Activated CD4-positive, alpha-beta T cell treated with anti-CD3 and anti-CD28 coated beads, Interleukin-2, amount 50 U/mL, for 16 hours (primary cell): Measurements from ENCODE around the gene OSBPL10.

ENCODE experiments used
- DNase-seq: peaks from one replicate; pipeline ENCODE4 v3.0.0-alpha.2; 2020

OSBPL10 gene

DNA sequence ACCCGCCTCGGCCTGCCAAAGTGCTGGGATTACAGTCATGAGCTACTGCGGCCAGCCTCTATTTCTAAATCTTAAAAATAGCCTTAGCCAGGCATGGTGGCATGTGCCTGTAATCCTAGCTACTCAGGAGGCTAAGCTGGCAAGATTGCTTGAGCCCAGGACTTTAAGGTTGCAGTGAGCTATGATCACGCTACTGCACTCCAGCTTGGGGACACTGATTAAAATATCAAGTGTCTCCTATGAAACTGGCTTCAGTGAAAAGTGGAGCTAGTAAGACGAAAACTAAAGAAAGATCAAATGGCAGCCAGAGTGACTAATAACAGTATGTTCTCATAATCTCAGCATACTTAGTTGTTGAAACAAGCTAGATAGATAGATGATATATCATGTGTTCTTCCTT, 335.8 kb downstream of the OSBPL10 start:
- no peak for DNase-seq

DNA sequence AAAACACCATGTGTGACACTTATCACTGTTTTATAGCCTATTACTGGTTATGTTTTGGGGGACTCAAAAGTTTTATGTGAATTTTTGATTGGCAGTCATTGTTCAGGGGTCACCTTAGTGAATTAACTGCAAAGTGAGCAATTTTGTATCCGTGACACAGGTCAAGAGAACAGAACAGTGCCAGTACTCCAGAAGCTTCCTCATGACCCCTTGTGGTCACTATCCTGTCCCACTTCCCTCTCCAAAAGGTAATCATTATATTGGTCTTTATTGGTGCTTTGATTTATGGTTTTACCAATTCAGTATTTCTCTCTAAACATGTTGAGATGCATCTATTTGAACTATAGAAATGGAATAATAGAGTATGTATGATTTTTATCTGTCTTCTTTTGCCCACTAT, 341.2 kb downstream of the OSBPL10 start:
- no peak for DNase-seq

DNA sequence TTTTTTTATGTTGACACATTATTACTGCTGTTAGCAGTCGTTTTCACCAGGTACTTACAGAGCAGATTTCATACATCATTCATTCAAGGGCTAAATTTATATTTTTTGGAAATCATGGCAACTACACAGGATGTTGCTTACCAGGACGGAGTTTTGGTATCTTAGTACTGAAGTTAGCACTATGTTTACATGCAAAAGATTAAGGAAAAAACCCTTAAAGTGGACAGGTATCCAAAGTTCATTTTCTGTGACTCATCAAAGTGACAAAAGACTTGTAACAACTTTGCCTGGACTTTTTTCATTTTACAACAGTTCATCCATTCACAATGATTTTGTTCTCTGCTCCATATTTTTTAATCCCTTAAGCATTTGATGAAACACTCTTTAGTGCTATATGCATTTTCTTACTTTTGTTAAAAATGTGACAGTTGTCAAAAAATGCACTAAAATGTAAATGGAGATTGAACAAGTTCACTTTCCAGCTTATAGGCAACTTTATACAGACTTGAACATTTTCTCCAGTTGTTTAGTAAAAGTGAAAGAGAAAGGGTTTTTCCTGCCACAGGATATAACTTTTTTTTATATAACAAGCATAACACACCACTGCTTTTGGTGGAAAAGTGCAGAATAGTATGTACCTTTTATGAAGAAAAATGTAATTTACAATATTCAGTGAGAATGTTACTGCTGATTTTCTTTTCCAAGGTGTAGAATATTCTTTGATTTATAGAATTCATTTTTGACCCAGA, 344.2 kb downstream of the OSBPL10 start:
- peak; percentile 45 for DNase-seq

DNA sequence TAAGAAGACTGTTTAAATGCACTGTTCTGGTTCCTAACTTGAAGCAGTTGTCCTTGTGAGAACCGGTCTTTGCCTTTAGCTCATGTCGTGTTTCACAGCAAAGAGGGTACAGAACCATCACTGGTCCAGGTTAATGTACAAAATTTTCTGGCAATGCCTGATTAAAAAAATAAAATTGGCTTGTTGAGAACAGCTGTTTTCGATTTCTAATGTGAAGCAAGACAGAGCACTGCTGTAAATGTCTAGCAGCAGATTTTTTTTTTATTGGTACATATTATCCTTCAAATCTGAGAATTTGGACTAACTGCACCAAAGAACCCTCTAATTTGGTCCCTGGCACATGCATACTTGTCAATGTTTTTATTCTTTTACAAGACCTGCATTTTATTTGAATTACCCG, 345.0 kb downstream of the OSBPL10 start:
- DNase-seq, result no peak

DNA sequence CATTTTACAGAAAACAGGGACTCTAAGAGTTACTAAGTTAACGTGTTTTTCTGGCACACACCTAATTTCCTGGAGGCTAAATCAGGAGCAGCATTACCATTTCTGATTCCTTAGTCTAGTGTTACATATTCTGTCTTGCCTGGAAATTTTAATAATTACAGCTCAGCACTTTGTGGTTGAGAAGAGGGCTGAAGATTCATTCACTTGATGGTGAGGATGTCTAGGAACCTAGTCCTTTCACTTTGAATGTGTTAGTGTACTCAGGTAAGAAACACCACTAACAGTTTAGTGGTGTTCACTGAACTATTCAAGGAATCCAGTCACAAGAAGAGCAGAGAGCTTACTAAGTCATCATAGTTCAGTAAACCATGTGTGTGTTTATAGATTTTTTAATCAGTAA, 345.5 kb downstream of the OSBPL10 start:
- peak; percentile 64 for DNase-seq

DNA sequence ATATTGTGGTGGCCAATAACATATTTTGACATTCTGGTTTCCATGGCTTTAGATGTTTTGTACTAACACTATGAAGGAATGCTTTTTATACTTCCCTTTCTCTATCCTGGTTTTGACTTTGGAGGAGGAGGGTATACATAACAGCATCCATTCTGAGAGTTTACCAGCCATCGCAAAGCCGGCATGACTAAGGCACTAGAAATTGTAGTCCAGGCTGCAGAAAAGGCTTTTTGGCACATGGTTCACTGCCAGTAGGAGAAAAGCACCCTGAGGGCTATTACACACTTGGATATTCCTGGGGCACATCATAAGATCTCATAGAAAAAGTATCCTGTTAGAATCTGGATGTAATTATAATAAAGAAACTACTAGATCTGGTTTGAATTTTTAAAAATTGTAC, 346.6 kb downstream of the OSBPL10 start:
- no peak for DNase-seq

DNA sequence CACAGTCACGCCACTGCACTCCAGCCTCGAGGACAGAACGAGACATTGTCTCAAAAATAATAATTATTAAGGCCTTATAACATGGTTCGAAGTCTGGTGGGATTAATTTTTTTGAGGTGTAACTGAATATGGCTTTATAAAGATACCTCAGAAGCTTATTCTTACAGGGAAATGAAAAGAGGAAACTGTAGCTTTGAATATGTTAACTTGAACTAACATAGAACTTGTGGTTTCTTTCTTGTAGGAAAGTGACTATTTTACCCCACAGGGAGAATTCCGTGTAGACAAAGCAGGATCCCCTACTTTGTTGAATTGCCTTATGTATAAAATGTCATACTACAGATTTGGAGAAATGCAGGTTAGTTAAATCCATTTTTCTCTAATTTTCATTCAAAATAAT, 352.0 kb downstream of the OSBPL10 start:
- no peak for DNase-seq

DNA sequence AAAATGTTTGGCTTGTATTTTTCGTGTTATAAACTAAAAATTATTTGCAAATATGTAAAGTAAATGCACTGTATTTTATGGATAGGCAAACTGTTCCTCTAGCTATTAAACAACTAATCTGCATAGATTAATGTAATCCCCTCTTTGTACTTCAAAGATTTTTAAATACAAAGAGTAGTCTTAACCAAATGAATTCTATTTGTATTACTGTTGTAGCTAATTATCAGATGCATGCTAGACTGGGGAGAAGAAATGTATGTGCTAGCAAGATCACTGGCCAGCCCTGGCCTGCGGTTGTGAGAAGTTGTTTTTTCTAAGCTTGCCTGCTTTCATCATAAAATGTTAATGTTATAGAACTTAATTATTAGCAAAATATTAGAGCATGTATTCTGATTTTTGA, 355.7 kb downstream of the OSBPL10 start:
- no peak for DNase-seq

DNA sequence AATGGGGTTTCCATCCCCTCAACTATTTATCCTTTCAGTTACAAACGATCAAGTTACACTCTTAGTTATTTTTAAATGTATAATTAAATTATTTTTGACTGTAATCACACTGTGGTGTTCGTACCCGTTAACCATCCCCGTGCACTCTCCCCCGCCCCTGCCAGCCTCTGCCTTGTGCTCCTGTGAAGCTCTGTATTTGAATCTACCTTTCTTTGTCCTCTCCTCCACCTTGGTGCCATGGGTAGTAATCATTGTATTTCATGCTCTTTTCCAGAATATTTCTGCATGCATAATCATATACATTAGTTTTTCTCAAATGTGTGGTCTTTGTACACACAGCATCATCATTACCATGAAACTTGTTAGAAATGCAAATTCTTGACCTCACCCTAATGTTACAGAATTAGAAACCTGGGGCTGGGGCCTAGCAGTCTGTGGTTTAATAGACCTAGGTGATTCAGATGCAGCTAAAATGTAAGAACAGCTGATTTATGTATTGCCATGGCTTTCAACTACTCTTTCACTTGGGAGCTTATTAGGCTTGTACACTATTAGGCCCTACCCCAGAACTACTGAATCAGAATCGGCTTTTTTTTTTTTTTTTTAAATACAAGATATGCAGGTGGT, 356.9 kb downstream of the OSBPL10 start:
- no peak for DNase-seq

DNA sequence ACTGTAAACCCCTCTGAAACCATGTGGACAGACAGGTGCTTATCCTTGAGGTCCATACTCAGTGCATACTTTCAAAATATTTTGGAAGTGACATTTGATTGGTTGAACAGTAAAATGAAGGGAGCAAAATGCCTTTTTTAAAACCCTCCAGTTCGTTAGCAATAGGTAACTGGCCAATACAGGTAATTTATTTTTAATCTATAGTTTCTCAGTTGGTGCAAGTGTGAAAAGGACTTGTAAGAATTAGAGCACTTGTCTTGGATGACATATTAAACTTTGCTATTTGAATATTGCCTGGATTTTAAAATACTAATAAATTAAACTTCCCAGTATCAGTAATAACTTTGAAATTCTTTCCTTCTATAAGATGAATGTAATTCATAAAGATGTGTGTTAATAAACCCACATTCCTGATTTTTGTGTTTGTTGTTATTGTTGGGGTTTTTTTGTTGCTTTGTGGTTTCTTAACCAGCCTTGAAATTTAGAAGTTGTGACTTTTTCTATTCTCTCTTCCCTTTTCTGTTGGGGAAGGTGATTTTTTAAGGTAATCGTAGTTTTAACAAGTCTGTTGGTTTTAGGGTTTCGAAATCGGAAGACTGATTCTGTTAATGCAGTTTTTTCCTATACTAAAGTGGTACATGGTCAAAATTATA, 358.3 kb downstream of the OSBPL10 start:
- no peak for DNase-seq

DNA sequence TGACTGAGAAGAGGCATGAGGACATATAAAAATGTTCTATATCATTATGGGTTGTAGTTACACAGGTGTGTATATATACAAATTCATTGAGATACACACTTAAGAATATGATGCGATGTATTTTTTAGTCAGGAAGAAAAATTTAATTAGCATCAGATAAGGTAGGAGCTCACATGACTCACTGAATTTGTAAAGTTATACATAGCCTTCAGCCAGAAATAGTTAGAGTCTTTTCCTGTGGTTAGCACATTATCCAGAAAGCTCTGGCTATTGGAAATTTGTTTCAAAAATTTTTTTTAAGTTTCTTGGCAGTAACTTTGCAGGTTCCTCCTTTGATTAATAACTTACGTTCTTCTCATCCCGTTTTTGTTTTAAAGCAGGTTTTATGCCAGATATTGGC, 359.7 kb downstream of the OSBPL10 start:
- no peak for DNase-seq

DNA sequence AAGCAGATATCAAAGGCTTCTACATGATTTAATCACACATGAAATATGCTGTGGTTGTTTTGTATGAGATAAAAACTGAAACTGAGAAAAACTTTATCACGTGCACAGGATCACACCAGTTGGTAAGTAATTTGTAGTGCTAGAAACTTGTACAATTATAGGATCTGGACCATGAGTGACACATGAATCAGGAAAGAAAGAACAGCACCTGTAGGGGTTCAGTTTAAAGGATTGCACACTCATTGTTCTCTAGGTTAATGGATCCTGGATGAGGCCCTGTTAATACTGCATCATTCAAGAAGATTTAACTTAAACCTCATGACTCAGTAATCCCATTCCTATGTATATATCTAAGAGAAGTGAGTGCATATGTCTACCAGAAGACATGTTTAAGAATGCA, 360.4 kb downstream of the OSBPL10 start:
- peak; percentile 29 for DNase-seq

DNA sequence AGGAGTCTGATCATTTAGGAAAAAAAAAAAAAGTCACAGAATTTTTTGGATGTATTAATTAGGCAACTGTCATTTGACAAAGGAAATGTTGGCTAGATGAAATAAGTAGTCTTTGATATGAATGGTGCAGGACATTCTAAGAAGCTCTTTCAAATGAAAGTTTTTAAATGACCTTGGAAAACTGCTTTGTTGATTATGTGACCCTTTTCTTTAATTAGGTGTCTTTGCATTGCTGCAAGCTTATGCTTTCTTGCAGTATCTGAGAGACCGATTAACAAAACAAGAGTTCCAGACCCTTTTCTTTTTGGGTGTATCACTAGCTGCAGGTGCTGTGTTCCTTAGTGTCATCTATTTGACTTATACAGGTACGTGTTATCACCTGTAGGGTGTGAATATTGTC, 364.4 kb downstream of the OSBPL10 start:
- DNase-seq, result no peak

DNA sequence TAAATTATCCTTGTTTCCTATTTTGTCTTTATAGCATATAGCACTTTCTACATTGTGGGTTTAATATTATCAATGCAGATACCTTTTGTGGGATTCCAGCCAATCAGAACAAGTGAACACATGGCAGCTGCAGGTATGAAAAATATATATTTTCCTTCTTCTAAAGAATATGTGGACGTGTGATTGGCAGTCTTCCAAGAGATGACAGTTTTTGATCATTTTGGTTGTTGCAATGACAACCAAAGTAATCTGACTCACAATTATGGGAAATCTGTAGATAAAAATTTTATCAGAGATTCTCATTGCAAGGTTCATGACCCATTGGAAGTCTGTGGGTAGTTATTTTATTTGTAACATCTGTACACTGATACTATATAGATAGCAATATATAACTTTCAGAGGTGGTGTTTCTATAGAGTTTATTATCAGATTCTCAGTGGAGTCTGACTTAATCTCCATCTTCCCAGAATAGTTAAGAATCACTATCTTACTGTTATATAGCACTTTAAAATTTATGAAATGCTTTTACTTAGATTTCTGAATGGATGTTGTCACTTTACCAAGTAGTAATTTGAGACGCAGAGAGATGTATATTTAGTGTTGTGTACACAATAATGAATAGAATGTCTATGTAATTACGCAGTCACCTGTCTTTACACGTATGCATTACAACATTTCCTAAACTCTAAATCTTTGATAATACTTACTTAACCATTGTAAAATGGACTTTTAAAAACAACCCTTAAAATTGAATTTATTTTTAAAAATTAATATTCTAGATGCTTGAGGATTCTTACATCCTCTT, 365.8 kb downstream of the OSBPL10 start:
- no peak for DNase-seq

DNA sequence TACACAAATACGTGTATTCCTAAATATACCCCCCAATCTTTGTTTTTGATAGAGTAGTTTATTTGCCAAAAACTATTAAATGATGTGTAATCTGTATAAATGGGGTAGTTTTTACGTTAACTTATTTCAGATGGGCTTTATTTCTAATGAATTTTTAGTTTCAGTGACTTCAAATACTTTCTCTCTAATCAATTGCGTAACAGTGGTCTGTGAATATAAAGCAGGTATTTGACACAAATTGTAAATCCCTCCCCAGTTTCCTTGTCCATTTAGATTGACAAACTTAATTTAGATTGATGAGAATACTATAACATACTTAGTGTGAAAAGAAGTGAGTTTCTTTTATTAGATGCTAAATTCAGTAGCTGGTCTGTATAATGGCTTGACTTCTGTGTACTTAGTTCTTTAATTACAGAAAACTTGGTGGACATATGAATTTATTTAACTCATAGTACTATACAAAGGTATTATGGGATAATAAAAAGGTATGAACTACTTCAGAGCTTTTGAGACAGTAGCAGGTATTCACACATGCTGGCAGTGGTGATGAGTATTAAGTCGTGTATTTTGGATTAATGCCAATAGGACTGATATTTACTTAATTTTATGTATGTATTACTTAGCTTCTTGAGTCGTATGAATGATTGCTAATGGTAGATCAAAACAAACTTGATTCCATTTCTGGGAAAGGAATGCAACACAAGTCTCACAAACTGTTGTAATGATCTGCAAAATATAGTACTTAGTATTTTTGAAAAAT, 366.7 kb downstream of the OSBPL10 start:
- no peak for DNase-seq

DNA sequence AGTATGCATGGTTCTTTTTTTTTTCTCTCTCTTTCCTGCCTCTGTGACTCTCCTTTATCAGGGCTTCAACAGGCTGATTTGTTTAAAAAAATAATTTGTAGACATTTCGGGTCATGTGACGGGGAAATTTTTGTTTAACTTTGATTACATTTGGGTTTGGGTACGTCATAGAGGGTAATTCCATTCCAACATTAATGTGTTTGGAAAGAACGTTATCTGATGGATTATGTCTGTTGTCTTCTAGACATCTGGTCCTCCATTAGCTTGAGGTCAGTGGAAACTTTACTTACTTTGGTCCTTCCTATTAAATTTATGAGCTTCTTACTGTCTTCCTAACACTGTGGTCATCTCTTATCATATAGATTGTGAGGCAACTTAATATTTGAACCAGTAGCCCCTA, 367.4 kb downstream of the OSBPL10 start:
- DNase-seq, result no peak

DNA sequence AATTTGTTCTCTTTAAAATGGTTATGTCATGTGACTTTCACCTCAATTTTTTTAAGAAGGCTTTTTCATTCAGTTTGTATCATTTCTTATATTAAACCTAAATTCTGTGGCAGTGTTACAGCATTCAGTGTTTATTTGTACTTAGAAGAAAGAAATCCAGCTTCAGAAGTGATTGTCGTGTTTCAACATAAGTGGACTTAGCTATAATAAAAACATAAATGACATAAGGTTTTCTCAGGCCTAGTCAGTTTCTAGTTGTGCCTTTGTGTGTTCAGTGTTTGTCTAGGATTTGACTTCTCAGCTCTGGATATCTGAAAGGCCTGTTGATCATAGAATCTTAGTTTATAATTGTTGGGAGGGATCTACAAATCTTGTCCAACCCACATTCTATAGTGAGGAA, 367.9 kb downstream of the OSBPL10 start:
- DNase-seq, result no peak
